ENCODE results near the gene MUC6. TPM values are rescaled to one million over a fixed set of nuclear protein-coding genes. Genes with fewer than 3 reads are reported as not detected.
A peak's percentile ranks its signal among the peaks of the same experiment; 100 is the strongest.

The MUC6 gene
- total RNA-seq, 1 donor from 2014 or later, result 0.09 TPM

GRCh38 chr11:1082728-1083620, 46.5 kb upstream of the MUC6 start:
- no peaks in the 10 kb centered on the region for H3K4me1 ChIP-seq
- intact Hi-C loops (cut with DNase I), result no loop called here
- no peak overlapping the region for H3K27ac ChIP-seq
- no peak overlapping the region for H3K4me3 ChIP-seq
- H3K36me3 ChIP-seq, result no peaks in the 10 kb centered on the region
- peaks cover 5% of the 10 kb centered on the region for H3K27me3 ChIP-seq (ENCODE audit: low read depth)
- DNase-seq (peak; percentile 41), ATAC-seq (peak in 1 of 2 donors; percentile 17)
- no peaks in the 10 kb centered on the region for H3K9me3 ChIP-seq
- no peak for TF ChIP-seq CTCF (IDR thresholded peaks at IDR 0.05)

GRCh38 chr11:1082346-1082727, 45.8 kb upstream of the MUC6 start:
- TF ChIP-seq CTCF (IDR thresholded peaks at IDR 0.05), result no peak
- H3K4me1 ChIP-seq, result no peaks in the 10 kb centered on the region
- DNase-seq, result peak; percentile 39
- intact Hi-C loops (cut with DNase I), result no loop called here
- H3K9me3 ChIP-seq, result no peaks in the 10 kb centered on the region
- no peak overlapping the region for H3K4me3 ChIP-seq
- no peak overlapping the region for H3K27ac ChIP-seq
- H3K27me3 ChIP-seq (ENCODE audit: low read depth), result peaks cover 5% of the 10 kb centered on the region
- H3K36me3 ChIP-seq, result no peaks in the 10 kb centered on the region
- ATAC-seq, result peak; percentile 12 to 16

GRCh38 chr11:1081601-1082311, 45.2 kb upstream of the MUC6 start:
- Histone ChIP-seq H3K27me3 (ENCODE audit: low read depth) (peaks cover 5% of the 10 kb centered on the region), H3K4me3 (no peak overlapping the region), H3K4me1 (no peaks in the 10 kb centered on the region), H3K36me3 (no peaks in the 10 kb centered on the region), H3K27ac (no peak overlapping the region), H3K9me3 (no peaks in the 10 kb centered on the region)
- intact Hi-C loops (cut with DNase I), result no loop called here
- DNase-seq, result peak; percentile 46
- no peak for TF ChIP-seq CTCF (IDR thresholded peaks at IDR 0.05)
- no peak for ATAC-seq

- Histone ChIP-seq H3K4me3 (no peak overlapping the region), H3K36me3 (no peaks in the 10 kb centered on the region), H3K9me3 (no peaks in the 10 kb centered on the region), H3K4me1 (peaks cover 8% of the 10 kb centered on the region), H3K27me3 (ENCODE audit: low read depth) (no peaks in the 10 kb centered on the region), H3K27ac (no peak overlapping the region)
- ATAC-seq, result no peak
- peak; percentile 39 for DNase-seq
- TF ChIP-seq CTCF (IDR thresholded peaks at IDR 0.05), result no peak
- intact Hi-C loops (cut with DNase I), result no loop called here
Observed at GRCh38 chr11:1078191-1078601, 41.7 kb upstream of the MUC6 start.

- Histone ChIP-seq H3K36me3 (no peaks in the 10 kb centered on the region), H3K4me3 (no peak overlapping the region), H3K9me3 (no peaks in the 10 kb centered on the region), H3K4me1 (peaks cover 14% of the 10 kb centered on the region), H3K27me3 (ENCODE audit: low read depth) (no peaks in the 10 kb centered on the region), H3K27ac (no peak overlapping the region)
- no peak for ATAC-seq
- peak; percentile 46 for DNase-seq
- no peak for TF ChIP-seq CTCF (IDR thresholded peaks at IDR 0.05)
- intact Hi-C loops (cut with DNase I), result no loop called here
Observed at GRCh38 chr11:1077417-1078119, 41.0 kb upstream of the MUC6 start.

Data from lower lobe of right lung (tissue), 2 donors.